22Rv1 (cell line): ENCODE measurements around the gene PHOX2A.

Source experiments
- H3K27ac ChIP-seq: fragments of 450-650 bp; 2 replicates; pipeline ENCODE4 v1.5.1; 2017
- CTCF ChIP-seq: fragments of 450-650 bp; IDR thresholded peaks from 2 replicates; pipeline ENCODE4 v1.5.1; 2017; ENCODE audit warnings: mild to moderate bottlenecking
- ZFX ChIP-seq: fragments of 450-650 bp; IDR thresholded peaks from 2 replicates; pipeline ENCODE4 v1.6.1; 2017; ENCODE audit warnings: antibody characterized with exemption, borderline replicate concordance

PHOX2A gene

GRCh38 chr11:72233056-72233772, 10.8 kb downstream of the PHOX2A start:
- 0 out of 2 replicates have a peak overlapping the region, but pooled peaks have one; percentile 12 for H3K27ac ChIP-seq
- no peak for TF ChIP-seq ZFX
- TF ChIP-seq CTCF = no peak

- H3K27ac ChIP-seq = no peak overlapping the region
- TF ChIP-seq ZFX = no peak
- TF ChIP-seq CTCF = no peak
These were observed 11.5 kb downstream of the PHOX2A start for GRCh38 chr11:72232260-72233055.

GRCh38 chr11:72231396-72232259, 12.3 kb downstream of the PHOX2A start:
- TF ChIP-seq ZFX (no peak), CTCF (no peak)
- H3K27ac ChIP-seq = no peak overlapping the region

GRCh38 chr11:72230764-72231365, 13.1 kb downstream of the PHOX2A start:
- TF ChIP-seq ZFX (no peak), CTCF (no peak)
- no peak overlapping the region for H3K27ac ChIP-seq

- no peak overlapping the region for H3K27ac ChIP-seq
- no peak for TF ChIP-seq ZFX
- no peak for TF ChIP-seq CTCF
These were observed 13.8 kb downstream of the PHOX2A start for GRCh38 chr11:72229925-72230763.

GRCh38 chr11:72229336-72229924, 14.5 kb downstream of the PHOX2A start:
- H3K27ac ChIP-seq = no peak overlapping the region
- TF ChIP-seq CTCF = no peak
- TF ChIP-seq ZFX = no peak
